Stimulated activated CD4-positive, alpha-beta T cell treated with anti-CD3 and anti-CD28 coated beads, Interleukin-15, amount 100 ng/mL, for 48 hours (primary cell): Measurements from ENCODE around the gene SNAI3.

Experiments
- DNase-seq, 2 donors: peaks; one replicate each; pipeline ENCODE4 v3.0.0-alpha.2; 2020; ENCODE audit warnings: low read depth in 2 of 2

SNAI3 gene

DNA sequence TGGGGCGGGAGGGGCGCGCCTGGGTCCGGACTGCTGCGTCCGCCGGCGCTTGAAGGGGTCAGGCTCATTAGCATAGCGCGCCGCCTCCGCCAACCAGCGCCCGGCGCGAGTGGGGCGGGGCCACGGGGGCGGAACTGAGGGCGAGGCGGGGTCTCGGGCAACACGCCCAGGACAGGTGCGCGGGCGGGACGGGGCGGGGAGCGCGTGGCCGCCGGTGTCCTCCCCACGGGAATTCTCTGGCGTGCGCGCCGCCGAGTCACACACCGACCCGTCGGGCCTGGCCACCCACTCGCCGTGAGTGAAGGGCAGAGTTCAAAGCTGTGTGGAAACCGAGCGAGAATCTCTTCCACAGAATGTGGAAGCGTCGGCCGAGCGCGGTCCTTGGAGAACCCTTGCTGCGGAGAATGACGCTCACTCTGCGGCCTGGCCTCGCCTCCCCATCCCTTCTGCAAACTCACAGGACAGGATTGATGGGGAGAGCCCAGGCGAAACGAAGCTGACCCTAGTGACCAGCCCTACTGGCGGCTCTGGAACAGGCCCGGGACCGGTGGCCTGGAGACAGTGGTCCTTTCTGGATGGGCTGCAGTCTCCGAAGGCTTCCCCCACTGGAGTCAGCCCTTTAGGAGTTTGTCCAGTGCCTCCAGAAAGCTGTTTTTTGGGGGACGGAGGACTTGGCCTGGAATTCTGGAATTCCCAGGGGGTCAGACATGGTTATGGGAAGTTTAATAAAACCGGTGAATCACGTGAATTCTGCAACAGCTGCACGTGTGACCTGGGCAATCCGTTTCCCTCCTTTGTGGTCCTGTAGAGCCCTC lies at the start of gene SNAI3:
SNAI3 (minus strand) TSS at position 69 of the 815 bp plus-strand sequence. CDS start 101 bp downstream, outside the sequence.
- DNase-seq, result peak; percentile 68 to 87

DNA sequence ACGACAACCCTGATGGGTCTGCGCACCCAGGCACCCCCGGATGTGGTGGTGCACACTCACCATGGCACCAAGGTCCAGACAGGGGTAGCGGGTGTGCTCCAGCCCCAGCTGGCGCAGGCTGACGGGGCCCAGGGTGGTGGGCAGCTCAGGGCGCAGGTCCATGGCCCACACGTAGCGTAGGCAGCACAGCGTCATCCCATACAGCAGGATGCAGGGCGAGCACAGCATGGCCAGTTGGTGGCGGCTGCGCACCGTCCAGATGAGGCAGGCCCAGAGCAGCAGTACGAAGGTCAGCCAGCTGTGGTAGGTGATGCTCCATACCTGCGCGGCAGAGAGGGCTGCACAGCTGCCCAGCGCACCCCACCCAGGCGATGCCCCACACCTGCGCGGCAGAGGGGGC lies 49.8 kb upstream of the SNAI3 start:
- no peak for DNase-seq

DNA sequence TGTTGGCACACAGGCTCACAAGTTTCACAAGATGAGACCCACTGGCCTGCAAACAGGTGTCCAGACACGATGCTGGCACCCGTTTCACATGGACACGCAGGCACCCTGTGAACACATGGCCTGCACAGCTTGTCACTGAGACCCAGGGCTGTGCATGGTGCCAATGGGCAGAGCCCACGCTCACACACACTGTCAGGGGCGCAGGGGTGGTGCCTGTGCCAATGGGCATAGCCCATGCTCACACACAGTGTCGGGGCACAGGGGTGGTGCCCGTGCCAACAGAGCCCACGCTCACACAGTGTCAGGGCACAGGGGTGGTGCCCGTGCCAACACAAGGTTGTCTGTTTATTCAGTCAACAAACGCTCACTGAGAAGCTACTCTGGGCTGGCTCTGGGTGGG lies 49.3 kb upstream of the SNAI3 start:
- DNase-seq, result no peak

DNA sequence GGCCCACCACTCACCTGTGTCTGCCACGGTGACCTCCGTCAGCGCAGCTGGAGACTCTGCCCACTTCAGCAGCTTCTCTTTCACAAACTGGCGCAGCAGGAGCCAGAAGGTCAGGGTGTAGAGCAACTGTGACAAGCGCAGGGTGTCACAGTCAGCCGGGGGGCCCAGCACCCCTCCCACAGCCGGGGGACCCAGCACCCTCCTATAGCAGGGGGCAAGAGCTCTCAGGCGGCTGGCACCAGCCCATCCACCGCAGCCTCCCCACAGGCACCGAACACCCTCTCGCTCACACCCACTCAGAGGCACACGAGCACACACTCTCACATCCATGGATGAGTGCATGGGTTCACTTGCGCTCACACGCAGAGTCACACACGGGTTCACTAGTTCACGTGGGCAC lies 48.8 kb upstream of the SNAI3 start:
- DNase-seq, result no peak

DNA sequence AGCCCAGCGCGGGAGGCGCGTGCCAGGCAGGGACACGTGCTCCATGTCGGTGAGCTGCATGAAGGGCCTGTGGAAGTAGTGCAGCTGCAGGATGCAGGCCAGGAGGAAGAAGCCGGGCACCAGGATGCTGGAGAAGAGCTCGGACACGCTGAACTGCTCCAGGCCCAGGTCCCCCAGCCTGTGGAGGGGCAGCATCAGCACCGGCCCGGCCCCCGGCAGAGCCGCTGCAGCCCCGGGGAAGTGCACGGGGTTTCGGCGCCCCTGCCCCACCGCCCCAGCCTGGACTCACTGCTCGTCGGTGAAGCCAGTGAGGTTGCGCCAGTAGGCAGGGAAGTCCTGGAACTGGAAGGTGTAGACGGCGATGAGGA lies 48.0 kb upstream of the SNAI3 start:
- no peak for DNase-seq

DNA sequence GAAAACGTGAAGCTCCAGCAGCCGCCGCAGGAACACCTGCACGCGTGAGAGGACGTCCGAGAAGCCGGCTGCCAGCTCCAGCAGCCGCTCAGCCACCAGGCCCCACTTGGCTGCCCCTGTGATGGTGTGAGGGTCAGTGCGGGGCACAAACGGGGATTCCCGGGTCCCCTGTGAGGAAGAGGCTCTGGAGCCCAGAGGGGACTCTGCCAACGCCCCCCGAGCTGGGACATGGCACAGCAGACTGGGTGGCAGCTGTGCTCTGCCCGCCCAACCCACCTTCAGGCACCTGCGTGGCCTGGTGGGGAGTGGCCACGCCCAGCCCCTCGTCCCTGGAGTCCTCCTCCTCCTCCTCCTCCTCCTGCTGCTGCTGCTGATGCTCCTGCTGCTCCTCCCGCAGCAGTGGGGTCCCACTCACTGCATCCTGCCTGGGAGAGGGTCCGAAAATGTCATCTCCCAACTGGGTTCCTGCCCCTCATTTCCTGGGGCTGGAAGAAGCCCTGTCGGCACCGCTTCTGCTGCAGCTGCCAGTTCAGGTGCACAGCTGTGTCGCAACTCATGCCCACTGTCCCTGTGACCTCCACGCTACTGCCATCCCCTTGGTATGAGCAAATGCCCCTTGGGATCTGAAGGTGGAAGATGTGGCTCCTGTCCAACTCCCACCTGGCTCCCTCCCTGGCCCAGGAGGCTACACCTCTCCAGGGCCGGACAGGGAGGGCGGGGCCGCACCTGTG lies 47.5 kb upstream of the SNAI3 start:
- DNase-seq, result no peak

DNA sequence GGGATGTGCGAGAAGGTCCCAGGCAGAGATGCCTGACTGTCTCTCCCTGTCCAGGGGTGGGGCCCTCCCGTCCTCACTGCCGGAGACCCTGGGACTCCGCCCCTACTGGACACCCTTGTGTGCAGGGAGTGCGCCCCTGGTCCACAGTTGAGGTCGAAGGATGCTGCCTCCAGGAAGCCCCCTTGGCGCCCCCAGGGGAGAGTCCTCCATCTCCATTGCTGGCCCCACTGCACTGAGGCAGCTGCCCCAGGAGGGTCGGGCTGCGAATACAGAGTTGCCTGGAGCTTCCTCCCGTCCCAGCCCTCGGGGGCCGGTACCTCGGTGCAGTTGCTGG lies 46.6 kb upstream of the SNAI3 start:
- DNase-seq, result no peak

DNA sequence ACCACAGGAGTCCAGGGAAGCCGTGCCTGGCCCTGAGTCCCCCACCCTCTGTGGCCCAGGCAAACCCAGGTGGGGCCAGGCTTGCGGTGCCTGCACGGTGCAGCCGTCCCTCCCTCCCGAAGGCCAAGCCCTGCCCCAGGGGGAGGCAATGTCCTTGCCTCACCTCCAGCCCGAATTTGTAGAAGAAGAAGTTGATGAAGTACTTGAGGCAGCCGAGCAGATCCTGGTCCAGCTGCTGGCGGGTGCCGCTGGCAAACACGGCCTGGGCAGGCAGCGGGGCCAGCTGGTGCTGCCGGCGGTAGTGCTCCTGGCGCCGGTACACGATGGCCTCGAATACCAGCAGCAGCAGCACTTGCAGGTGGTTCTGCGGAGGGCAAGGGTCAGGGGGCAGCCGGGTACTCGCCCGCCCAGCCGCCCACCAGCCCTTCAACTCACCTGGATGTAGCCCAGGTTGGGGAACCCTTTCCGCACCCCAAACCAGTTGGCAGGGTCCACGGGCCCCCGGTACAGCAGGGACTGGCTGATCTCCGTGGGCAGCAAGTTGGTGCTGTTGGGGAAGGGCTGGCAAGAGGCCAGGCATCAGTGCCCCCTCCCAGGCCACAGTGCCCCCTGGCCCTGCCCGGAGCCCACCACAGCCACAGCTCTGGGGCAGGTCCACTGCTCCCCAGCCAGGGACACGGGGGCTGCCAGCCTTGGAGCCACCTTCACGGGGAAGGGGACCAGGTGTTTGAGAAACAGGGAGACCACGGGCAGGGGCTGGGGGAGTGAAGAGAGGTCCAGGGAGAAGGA lies 46.1 kb upstream of the SNAI3 start:
- no peak for DNase-seq

DNA sequence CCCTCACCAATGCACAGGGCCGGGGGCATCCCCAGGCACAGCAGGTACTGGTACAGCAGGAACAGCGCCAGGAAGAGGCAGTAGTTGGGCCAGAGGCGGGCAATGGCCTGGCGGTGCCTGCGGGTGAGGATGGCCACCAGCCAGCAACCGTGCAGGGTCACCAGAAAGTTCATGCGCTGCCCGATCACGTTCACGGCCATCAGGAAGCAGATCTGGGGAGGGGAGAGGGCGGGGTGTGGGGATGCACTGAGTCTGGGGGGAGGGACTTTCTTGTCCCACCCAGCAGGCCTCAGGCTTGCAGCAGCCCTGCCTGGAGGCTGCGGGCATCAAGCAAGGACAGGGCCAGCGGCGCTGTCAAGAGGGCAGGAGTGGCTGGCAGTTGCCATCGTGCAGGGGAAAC lies 45.4 kb upstream of the SNAI3 start:
- DNase-seq, result no peak

DNA sequence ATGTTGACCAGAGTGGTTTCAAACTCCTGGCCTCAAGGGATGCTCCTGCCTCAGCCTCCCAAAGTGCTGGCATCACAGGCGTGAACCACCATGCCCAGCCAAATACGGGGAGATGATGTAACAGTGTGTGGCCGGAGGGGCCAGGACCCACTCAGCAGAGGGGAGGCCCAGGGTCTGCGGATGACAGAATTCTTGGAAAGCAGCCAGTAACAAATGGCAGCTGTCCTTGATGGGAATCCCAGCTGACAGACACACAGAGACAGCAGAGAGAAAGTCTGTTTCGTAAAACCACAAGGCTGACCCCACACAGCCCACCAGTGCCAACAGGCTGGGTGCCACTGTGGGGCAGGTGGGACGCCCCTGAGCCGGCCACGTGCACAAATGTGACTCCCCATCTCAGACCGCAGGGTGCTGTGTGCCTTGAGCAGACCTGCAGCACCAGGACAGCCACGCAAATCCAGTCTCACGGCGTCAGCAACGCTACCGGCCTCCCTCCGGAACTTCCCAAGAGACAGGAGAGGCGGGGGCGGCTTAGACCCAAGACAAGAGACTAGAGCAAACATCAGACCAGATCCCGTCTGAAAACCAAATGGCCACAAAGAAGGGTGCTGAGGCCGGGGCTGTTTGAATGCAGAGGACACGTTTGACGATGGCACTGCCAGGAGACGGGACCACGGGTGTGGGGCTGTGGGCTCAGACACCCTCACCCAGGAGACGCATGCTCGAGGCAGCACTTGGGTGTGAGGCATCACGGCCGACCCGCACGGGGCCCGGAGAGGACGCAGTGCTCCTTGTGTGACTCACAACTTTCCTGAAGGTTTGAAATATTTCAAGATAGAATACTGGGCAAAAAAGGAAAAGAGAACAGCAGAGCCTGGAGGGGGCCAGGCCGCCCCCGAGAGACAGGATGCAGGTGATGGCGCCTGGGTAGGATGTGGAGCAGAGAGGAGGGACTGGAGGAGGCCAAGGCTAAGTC lies 44.6 kb upstream of the SNAI3 start:
- no peak for DNase-seq

DNA sequence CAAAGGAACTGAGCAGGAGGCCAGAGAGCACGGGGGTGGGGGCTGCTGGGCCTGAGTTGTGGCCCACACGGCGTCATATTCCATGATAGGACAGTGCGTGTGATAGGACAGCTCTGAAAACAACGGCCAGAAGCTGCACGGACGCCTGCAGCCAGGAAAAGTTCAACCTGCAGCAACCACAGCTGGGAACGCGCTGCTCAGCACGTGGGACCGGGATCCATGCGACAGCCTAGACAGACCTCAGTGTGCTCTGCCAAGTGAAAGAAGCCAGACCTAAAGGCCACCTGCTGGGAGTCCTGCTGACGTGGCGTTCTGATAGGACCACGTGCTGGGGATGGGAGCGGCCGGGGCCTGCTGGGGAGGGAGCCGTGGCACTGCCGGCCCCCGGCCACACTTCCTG lies 41.6 kb upstream of the SNAI3 start:
- DNase-seq, result no peak

DNA sequence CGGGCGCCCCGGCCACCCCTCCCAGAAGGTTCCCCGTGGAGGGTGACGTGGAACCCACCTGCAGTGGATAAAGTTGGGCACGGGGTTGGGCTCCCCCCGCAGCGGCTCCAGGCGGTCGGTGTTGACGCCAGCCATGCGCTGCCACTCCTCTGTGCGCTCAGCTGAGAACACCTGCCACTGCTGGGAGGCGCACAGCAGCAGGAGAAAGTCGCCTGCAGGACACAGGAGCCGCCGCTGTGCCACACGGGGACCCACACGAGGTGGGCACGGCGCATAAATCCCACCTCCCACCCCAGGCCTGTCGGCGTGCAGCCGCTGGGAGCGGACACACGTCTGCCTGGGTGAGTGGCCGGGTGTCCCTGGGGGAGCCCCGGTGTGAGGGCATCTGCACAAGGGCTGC lies 40.7 kb upstream of the SNAI3 start:
- DNase-seq, result no peak

DNA sequence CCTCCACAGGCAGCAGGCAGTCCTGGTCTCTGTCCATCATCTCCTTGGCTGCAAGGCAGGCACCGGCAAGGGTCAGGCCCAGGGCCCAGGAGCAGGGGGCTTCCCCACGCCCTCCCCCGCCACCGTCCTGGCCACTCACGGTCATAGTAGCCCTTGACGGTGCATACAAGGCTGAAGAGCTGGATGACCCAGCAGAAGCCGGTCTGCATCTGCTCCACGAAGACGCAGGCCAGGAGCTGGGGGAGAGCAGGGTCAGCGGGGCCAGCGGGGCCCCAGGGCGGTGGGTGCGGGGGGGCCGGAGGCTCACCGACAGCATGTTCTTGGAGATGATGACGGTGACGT lies 40.1 kb upstream of the SNAI3 start:
- DNase-seq, result no peak

DNA sequence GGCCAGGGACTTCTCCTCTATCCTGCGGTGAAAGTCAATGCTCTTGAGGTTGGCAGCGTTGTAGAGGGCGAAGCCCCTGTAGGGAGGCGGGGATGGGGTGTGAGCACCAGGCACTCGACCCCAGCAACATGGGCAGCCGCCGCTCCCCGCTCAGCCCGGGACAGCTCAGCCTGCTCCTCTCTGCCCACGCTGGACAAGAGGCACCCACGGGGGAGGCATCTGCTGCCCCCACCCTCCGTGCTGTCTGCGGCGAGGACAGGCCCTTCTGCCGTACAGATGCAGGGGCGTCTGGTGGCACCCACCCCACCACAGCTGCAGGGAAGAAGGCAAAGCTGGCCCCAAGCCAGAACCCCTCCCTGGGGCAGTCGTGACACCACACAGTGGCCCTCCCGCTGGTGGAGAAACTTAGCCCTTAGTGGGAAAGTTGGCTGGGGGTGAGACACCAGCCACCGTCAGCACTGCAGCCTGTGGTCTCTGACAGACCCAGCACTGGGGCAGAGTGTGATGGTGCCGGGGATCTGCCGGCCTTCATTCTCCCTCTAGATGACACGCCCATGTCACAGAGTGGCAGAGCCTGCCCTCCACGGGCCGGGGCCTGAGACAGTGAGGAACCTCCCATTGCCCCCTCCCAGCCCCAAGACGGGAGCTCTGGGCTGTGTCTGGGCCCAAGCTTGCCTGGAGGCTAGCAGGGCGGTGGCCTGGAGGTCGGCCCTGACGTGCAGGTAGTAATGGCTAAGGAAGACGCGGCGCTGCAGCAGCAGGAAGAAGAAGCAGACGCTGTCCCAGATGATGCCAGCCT lies 39.5 kb upstream of the SNAI3 start:
- DNase-seq, result no peak

DNA sequence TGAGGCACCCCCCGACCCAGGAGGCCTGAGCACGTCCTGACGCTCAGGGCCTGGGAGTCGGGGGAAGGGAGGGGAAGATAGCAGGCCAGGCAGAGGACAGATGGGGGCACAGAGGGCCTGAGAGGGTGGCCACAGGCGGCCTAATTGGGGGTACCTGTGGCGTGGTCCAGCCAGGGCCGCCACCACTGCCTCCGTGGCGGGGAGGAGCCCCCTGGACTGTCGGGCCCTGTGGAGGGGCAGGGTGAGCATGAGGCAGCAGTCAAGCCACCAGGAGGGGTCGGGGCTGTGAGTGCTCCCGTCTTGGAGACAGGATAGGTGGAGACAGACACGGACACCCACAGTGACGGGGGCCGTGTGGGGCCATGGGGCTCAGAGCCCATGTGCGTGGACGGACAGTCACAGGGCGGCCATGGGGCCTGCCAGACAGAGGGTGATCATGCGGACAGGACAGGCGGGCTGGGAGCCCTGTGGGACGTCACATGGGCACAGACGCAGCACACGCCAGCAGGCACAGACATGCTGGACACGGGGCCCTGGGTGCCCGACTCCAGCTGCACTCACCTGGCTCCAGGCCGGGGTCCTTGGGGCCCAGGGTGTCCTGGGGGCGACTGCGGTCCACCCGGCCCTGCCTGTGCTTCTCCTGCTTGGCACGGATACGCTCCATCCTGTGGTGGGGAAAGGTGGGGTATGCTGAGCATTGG lies 38.7 kb upstream of the SNAI3 start:
- DNase-seq, result no peak

DNA sequence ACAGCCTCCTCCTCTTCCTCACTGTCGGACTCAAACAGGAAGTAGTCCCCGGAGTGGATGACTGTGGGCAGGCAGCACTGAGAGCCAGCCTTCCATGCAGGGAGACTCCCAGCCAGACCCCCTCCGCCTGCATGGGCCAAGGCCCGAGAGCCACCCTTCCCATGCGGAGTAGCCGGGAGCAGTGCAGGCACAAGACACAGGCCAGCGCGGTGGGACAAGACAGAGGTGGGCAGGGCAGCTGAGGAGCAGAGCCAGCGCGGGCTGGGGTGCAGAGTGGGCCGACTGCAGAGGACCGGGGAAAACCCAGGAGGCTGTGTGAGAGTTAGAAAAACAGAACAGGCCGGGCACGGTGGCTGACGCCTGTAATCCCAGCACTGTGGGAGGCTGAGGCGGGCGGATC lies 37.6 kb upstream of the SNAI3 start:
- no peak for DNase-seq

DNA sequence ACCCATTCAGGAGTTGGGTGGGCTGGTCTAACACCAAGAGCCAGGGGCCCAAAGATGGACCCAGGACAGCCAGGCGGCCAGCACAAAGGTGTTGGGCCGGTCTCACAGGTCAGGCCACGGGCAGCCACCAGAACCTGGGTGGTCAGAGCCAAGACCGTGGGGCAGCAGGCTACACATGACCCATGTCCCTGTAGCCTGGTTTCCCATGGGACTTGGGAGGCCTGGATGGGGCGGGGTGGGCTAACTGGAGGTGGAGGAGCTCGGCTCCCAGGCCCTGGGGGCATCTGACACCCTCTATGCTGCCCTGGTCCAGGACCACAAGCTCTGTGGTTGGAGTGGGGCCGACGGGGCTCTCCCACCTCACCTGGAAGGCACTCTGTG lies 37.2 kb upstream of the SNAI3 start:
- no peak for DNase-seq

DNA sequence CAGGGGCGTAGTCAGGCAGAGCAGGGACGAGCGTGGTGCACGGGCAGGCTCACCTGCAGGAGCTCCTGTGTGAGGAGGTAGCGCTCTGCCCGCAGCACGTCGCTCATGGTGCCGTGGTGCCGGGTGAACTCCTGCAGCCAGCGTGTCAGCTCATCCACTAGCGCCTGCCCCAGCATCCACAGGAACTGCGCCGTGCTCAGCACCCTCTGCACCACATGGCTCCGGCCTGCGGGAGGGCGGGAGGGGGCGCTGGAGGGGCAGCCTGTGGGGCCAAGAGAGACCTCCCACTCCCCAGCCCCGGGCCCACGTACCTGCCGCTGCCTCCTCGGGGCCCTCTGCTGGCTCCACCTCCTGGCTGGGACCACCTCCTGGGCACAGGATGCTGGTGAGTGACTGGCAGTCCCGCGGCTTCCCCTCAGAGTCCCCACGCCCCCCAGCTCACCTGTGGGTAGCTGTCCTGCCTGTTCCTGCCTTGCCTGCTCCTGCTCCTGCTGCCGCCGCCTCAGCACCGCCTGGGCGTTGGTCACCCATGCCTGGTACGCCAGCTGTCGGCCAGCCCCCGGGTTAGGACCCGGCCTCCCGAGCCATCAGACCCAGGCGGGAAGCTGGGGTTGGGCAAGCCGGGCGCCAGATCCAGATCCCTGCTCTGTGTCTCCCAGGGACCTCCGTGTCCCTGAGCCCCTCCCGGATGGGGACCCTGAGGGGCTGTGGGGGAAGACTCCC lies 36.6 kb upstream of the SNAI3 start:
- DNase-seq, result no peak
